Gastrocnemius medialis (tissue), 4 donors: ENCODE results near the gene SPON2.

Source experiments
- POLR2A ChIP-seq, 2 donors: fragments of 450-650 bp; IDR thresholded peaks; one replicate each; pipeline ENCODE4 v1.6.1; 2017; ENCODE audit warnings: antibody characterized with exemption in 2 of 2, mild to moderate bottlenecking in 2 of 2, moderate library complexity in 2 of 2
- TF ChIP-seq, protein P1 (sequence below), 5 experiments: fragments of 450-650 bp in 3 of 5; fragments of 200-600 bp in 2 of 5; sonication (generic) in 2 of 5; IDR thresholded peaks in 4 of 5; conservative IDR thresholded peaks in 1 of 5; 1 replicate in 4 of 5; 2 replicates in 1 of 5; pipeline ENCODE4 v1.5.1; 2016 to 2019; ENCODE audit warnings: antibody characterized with exemption in 5 of 5, mild to moderate bottlenecking in 3 of 5, moderate library complexity in 3 of 5

DNA sequence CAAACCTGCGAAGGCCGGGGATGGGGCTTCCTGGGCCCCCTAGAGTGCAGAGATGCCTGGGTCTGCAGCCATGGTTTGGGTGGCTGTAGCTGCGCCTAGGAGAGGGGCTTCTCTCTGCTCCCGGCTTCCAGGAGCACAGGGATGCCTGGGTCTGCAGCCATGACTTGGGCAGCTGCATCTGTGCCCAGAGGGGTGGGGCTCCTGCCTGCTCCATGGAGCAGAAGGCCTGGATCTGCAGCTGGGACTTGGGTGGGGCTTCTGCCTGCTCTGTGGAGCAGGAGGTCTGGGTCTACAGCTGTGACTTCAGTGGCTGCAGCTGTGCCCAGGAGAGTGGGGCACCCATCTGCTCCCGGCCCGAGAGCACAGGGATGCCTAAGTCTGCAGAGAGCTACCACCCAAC lies 20.8 kb downstream of the SPON2 start:
- TF ChIP-seq, protein P1, sequence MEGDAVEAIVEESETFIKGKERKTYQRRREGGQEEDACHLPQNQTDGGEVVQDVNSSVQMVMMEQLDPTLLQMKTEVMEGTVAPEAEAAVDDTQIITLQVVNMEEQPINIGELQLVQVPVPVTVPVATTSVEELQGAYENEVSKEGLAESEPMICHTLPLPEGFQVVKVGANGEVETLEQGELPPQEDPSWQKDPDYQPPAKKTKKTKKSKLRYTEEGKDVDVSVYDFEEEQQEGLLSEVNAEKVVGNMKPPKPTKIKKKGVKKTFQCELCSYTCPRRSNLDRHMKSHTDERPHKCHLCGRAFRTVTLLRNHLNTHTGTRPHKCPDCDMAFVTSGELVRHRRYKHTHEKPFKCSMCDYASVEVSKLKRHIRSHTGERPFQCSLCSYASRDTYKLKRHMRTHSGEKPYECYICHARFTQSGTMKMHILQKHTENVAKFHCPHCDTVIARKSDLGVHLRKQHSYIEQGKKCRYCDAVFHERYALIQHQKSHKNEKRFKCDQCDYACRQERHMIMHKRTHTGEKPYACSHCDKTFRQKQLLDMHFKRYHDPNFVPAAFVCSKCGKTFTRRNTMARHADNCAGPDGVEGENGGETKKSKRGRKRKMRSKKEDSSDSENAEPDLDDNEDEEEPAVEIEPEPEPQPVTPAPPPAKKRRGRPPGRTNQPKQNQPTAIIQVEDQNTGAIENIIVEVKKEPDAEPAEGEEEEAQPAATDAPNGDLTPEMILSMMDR (IDR thresholded peaks at IDR 0.05 in 4 of 5, conservative IDR thresholded peaks at IDR 0.05 in 1 of 5): no peak
- TF ChIP-seq POLR2A (IDR thresholded peaks at IDR 0.05): no peak
